ENCODE results near the gene SIL1.

SIL1 gene

GRCh38 chr5:138927544-138927943 is 270.6 kb downstream of the SIL1 start:
- no peaks in the 10 kb centered on the region for H3K9me3 ChIP-seq (ENCODE audit: low read length)
- no peaks in the 10 kb centered on the region for H3K36me3 ChIP-seq (ENCODE audit: insufficient read depth, low read length)
- no peaks in the 10 kb centered on the region for H3K27me3 ChIP-seq (ENCODE audit: insufficient read depth, low read length)
- no peak overlapping the region for H3K9ac ChIP-seq (ENCODE audit: low read length)
- no peaks in the 10 kb centered on the region for H3F3A ChIP-seq (ENCODE audit: insufficient read depth, low read length)
- H3K4me1 ChIP-seq (ENCODE audit: insufficient read depth, low read length, severe bottlenecking): no peaks in the 10 kb centered on the region
- H3K4me2 ChIP-seq (ENCODE audit: low read length): no peak overlapping the region
- H3K4me3 ChIP-seq (ENCODE audit: low read depth, low read length, poor library complexity, severe bottlenecking): no peak overlapping the region
- no peaks in the 10 kb centered on the region for H3K79me2 ChIP-seq (ENCODE audit: insufficient read depth, low read length)
- H2AFZ ChIP-seq (ENCODE audit: low read length): no peak overlapping the region
- no peaks in the 10 kb centered on the region for H3K9me2 ChIP-seq (ENCODE audit: low read depth, low read length)
- TF ChIP-seq, protein P1, sequence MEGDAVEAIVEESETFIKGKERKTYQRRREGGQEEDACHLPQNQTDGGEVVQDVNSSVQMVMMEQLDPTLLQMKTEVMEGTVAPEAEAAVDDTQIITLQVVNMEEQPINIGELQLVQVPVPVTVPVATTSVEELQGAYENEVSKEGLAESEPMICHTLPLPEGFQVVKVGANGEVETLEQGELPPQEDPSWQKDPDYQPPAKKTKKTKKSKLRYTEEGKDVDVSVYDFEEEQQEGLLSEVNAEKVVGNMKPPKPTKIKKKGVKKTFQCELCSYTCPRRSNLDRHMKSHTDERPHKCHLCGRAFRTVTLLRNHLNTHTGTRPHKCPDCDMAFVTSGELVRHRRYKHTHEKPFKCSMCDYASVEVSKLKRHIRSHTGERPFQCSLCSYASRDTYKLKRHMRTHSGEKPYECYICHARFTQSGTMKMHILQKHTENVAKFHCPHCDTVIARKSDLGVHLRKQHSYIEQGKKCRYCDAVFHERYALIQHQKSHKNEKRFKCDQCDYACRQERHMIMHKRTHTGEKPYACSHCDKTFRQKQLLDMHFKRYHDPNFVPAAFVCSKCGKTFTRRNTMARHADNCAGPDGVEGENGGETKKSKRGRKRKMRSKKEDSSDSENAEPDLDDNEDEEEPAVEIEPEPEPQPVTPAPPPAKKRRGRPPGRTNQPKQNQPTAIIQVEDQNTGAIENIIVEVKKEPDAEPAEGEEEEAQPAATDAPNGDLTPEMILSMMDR (IDR thresholded peaks at IDR 0.05; ENCODE audit: low read length): no peak
- TF ChIP-seq EZH2 (IDR thresholded peaks at IDR 0.05; ENCODE audit: borderline replicate concordance, low read length): no peak
- no peak overlapping the region for H3K27ac ChIP-seq (ENCODE audit: low read depth, low read length, poor library complexity, severe bottlenecking)
- H4K20me1 ChIP-seq (ENCODE audit: insufficient read depth, low read length): no peaks in the 10 kb centered on the region

- Histone ChIP-seq H3K79me2 (ENCODE audit: insufficient read depth, low read length) (no peaks in the 10 kb centered on the region), H3F3A (ENCODE audit: insufficient read depth, low read length) (no peaks in the 10 kb centered on the region), H3K27me3 (ENCODE audit: insufficient read depth, low read length) (no peaks in the 10 kb centered on the region), H3K9me2 (ENCODE audit: low read depth, low read length) (no peaks in the 10 kb centered on the region), H3K27ac (ENCODE audit: low read depth, low read length, poor library complexity, severe bottlenecking) (no peak overlapping the region), H3K4me2 (ENCODE audit: low read length) (no peak overlapping the region), H3K9me3 (ENCODE audit: low read length) (no peaks in the 10 kb centered on the region), H3K9ac (ENCODE audit: low read length) (no peak overlapping the region), H3K36me3 (ENCODE audit: insufficient read depth, low read length) (no peaks in the 10 kb centered on the region), H2AFZ (ENCODE audit: low read length) (no peak overlapping the region), H3K4me3 (ENCODE audit: low read depth, low read length, poor library complexity, severe bottlenecking) (no peak overlapping the region), H4K20me1 (ENCODE audit: insufficient read depth, low read length) (no peaks in the 10 kb centered on the region), H3K4me1 (ENCODE audit: insufficient read depth, low read length, severe bottlenecking) (no peaks in the 10 kb centered on the region)
- no peak for TF ChIP-seq EZH2 (IDR thresholded peaks at IDR 0.05; ENCODE audit: borderline replicate concordance, low read length)
- TF ChIP-seq, protein P1 (IDR thresholded peaks at IDR 0.05; ENCODE audit: low read length): no peak
Observed at GRCh38 chr5:138926688-138927448, 271.3 kb downstream of the SIL1 start.

- H3K4me2 ChIP-seq (ENCODE audit: low read length): no peak overlapping the region
- no peaks in the 10 kb centered on the region for H3K9me2 ChIP-seq (ENCODE audit: low read depth, low read length)
- no peak overlapping the region for H3K4me3 ChIP-seq (ENCODE audit: low read depth, low read length, poor library complexity, severe bottlenecking)
- H3K4me1 ChIP-seq (ENCODE audit: insufficient read depth, low read length, severe bottlenecking): no peaks in the 10 kb centered on the region
- TF ChIP-seq, protein P1 (IDR thresholded peaks at IDR 0.05; ENCODE audit: low read length): no peak
- TF ChIP-seq EZH2 (IDR thresholded peaks at IDR 0.05; ENCODE audit: borderline replicate concordance, low read length): no peak
- no peak overlapping the region for H3K9ac ChIP-seq (ENCODE audit: low read length)
- no peaks in the 10 kb centered on the region for H3K36me3 ChIP-seq (ENCODE audit: insufficient read depth, low read length)
- H3K27me3 ChIP-seq (ENCODE audit: insufficient read depth, low read length): no peaks in the 10 kb centered on the region
- no peak overlapping the region for H2AFZ ChIP-seq (ENCODE audit: low read length)
- no peaks in the 10 kb centered on the region for H3K79me2 ChIP-seq (ENCODE audit: insufficient read depth, low read length)
- no peak overlapping the region for H3K27ac ChIP-seq (ENCODE audit: low read depth, low read length, poor library complexity, severe bottlenecking)
- no peaks in the 10 kb centered on the region for H4K20me1 ChIP-seq (ENCODE audit: insufficient read depth, low read length)
- no peaks in the 10 kb centered on the region for H3F3A ChIP-seq (ENCODE audit: insufficient read depth, low read length)
- H3K9me3 ChIP-seq (ENCODE audit: low read length): no peaks in the 10 kb centered on the region
Observed at GRCh38 chr5:138926257-138926656, 271.9 kb downstream of the SIL1 start.

Measured in OCI-LY1 (cell line).